Epithelial cell of esophagus (primary cell): ENCODE measurements around the gene IMPDH1.

Experiments used
- DNase-seq: peaks from one replicate; pipeline ENCODE4 v3.0.0; 2010; ENCODE audit warnings: low read depth
- H3K4me3 ChIP-seq: 2 replicates; pipeline ENCODE4 v1.5.1; 2011; ENCODE audit warnings: mild to moderate bottlenecking, low read length, control low read depth
- CTCF ChIP-seq: IDR thresholded peaks from 2 replicates; pipeline ENCODE4 v1.5.1; 2011; ENCODE audit warnings: low read depth, mild to moderate bottlenecking, low read length, control low read depth, inconsistent platforms; ENCODE audit not compliant: insufficient read depth; ENCODE audit errors: missing control alignments

IMPDH1 gene

GRCh38 chr7:128404886-128405470, 4.8 kb downstream of the IMPDH1 start:
- DNase-seq, result peak; percentile 65
- peak overlapping the region; percentile 59 for H3K4me3 ChIP-seq
- TF ChIP-seq CTCF, result no peak

- H3K4me3 ChIP-seq, result peak overlapping the region; percentile 59
- DNase-seq, result peak; percentile 27
These were observed 5.6 kb downstream of the IMPDH1 start for GRCh38 chr7:128404143-128404681.

GRCh38 chr7:128403676-128404075, 6.1 kb downstream of the IMPDH1 start:
- no peak for DNase-seq
- H3K4me3 ChIP-seq, result no peak overlapping the region
- TF ChIP-seq CTCF, result no peak

More at GRCh38 chr7:128404143-128404681, 5.6 kb downstream of the IMPDH1 start:
- TF ChIP-seq CTCF, result no peak

GRCh38 chr7:128402356-128402755, 7.4 kb downstream of the IMPDH1 start:
- no peak for DNase-seq
- no peak for TF ChIP-seq CTCF
- no peak overlapping the region for H3K4me3 ChIP-seq

- TF ChIP-seq CTCF, result no peak
- H3K4me3 ChIP-seq, result no peak overlapping the region
- DNase-seq, result no peak
These were observed 9.2 kb downstream of the IMPDH1 start for GRCh38 chr7:128400566-128400965.

GRCh38 chr7:128399991-128400390, 9.8 kb downstream of the IMPDH1 start:
- TF ChIP-seq CTCF, result no peak
- no peak for DNase-seq
- H3K4me3 ChIP-seq, result no peak overlapping the region

- no peak for TF ChIP-seq CTCF
These were observed 11.0 kb downstream of the IMPDH1 start for GRCh38 chr7:128398841-128399135.

More at GRCh38 chr7:128398841-128399135, 11.0 kb downstream of the IMPDH1 start:
- no peak overlapping the region for H3K4me3 ChIP-seq
- DNase-seq, result no peak
